ENCODE measurements around the gene PANX2. TPM values are rescaled to one million over a fixed set of nuclear protein-coding genes. Genes with fewer than 3 reads are reported as not detected.

Gene PANX2
- total RNA-seq, 2 experiments from 2014 or later, result not detected

DNA sequence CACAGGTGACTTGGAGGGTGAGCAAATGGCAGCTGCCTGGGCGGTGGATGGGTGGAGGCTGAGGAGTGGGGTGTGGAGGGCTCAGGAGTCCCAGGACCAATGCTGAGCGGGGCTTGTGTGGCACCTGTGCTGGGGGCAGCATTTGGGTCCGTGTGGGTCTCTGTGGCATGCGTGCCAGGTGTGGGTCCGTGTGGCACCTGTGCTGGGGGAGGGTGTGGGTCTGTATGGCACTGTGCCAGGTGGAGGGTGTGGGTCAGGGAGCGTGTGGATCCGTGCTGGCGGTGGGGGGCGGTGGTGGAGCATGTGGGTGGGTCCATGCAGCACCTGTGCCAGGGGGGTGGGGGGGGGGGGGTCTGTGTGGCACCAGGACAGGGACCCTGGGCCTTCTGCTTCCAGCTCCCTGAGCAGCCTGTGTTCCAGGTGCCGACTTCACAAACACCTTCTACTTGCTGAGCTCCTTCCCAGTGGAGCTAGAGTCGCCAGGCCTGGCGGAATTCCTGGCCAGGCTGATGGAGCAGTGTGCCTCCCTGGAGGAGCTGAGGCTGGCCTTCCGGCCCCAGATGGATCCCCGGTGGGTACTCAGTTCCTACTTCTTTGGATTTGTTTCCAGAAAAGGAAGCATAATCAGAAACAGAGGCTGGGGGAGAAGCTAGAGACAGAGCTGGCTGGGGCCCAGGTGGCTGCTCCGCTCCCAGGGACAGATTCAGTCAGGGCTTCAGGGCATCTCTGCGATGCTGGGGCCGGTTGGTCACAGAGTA lies 44.9 kb downstream of the PANX2 start:
- Histone ChIP-seq H3K36me3 (ENCODE audit: insufficient read depth, low read length) (peaks cover 96% of the 10 kb centered on the region), H3K9me2 (ENCODE audit: insufficient read depth, low read length) (no peaks in the 10 kb centered on the region), H3K4me3 (ENCODE audit: low read depth, low read length, poor library complexity, severe bottlenecking) (no peak overlapping the region), H3K9me3 (ENCODE audit: low read length) (no peaks in the 10 kb centered on the region), H3K79me2 (ENCODE audit: insufficient read depth, low read depth, low read length) (no peaks in the 10 kb centered on the region), H3K4me2 (ENCODE audit: low read length) (no peak overlapping the region), H4K20me1 (ENCODE audit: insufficient read depth, low read length) (no peaks in the 10 kb centered on the region), H2AFZ (ENCODE audit: low read length) (no peak overlapping the region), H3K4me1 (ENCODE audit: insufficient read depth, low read length, poor library complexity, severe bottlenecking) (no peaks in the 10 kb centered on the region), H3K27ac (ENCODE audit: low read depth, low read length, poor library complexity, severe bottlenecking) (no peak overlapping the region)
- BruUV-seq (replicated peaks), result no TSS peak
- TF ChIP-seq, protein P1, sequence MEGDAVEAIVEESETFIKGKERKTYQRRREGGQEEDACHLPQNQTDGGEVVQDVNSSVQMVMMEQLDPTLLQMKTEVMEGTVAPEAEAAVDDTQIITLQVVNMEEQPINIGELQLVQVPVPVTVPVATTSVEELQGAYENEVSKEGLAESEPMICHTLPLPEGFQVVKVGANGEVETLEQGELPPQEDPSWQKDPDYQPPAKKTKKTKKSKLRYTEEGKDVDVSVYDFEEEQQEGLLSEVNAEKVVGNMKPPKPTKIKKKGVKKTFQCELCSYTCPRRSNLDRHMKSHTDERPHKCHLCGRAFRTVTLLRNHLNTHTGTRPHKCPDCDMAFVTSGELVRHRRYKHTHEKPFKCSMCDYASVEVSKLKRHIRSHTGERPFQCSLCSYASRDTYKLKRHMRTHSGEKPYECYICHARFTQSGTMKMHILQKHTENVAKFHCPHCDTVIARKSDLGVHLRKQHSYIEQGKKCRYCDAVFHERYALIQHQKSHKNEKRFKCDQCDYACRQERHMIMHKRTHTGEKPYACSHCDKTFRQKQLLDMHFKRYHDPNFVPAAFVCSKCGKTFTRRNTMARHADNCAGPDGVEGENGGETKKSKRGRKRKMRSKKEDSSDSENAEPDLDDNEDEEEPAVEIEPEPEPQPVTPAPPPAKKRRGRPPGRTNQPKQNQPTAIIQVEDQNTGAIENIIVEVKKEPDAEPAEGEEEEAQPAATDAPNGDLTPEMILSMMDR (conservative IDR thresholded peaks at IDR 0.05; ENCODE audit: low read length), result no peak
- no peak for TF ChIP-seq EZH2phosphoT487 (IDR thresholded peaks at IDR 0.05; ENCODE audit: borderline replicate concordance, low read depth, low read length)
- CTCF ChIA-PET (ENCODE audit: unreplicated experiment), result no interaction called here
- intact Hi-C loops (cut with micrococcal nuclease; ENCODE audit: unreplicated experiment), result no loop called here
- POLR2A ChIA-PET, result no interaction called here
- no peak for DNase-seq (ENCODE audit: low spot score)

DNA sequence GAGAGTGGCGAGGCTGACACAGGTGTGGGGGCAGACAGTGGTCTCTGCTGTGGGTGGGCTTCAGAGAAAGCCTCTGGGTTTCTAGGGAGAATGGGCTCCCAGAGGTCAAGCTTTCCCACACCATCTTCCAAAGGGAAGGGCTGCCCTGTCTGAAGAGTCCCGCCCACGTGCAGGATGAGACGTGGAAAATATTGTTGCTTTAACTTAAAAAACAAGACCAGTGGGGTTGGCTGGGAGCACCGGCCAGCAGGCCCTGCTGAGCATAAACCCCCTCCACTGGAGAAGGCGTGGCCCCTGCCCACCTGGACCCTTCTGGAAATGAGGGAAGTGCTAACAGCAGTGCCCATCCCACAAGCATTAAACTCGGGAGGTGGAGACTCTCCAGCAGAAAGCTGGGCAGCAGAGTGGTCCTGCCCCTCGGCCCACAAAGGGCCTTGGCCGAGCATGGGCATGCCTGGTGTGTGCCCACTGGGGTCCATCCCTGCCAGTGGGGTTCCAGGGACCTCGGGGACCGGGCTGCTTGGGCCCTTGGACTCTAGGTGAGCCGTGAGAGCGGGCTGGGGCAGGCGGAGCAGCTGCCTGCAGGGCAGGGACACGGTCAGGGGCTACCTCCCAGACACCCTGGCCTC lies 45.6 kb downstream of the PANX2 start:
- Histone ChIP-seq H3K4me2 (ENCODE audit: low read length) (no peak overlapping the region), H3K9me3 (ENCODE audit: low read length) (no peaks in the 10 kb centered on the region), H3K27ac (ENCODE audit: low read depth, low read length, poor library complexity, severe bottlenecking) (no peak overlapping the region), H3K36me3 (ENCODE audit: insufficient read depth, low read length) (peaks cover 96% of the 10 kb centered on the region), H3K79me2 (ENCODE audit: insufficient read depth, low read depth, low read length) (no peaks in the 10 kb centered on the region), H3K4me3 (ENCODE audit: low read depth, low read length, poor library complexity, severe bottlenecking) (no peak overlapping the region), H3K4me1 (ENCODE audit: insufficient read depth, low read length, poor library complexity, severe bottlenecking) (no peaks in the 10 kb centered on the region), H4K20me1 (ENCODE audit: insufficient read depth, low read length) (no peaks in the 10 kb centered on the region), H3K9me2 (ENCODE audit: insufficient read depth, low read length) (no peaks in the 10 kb centered on the region), H2AFZ (ENCODE audit: low read length) (no peak overlapping the region)
- BruUV-seq (replicated peaks), result no TSS peak
- ChIA-PET CTCF (ENCODE audit: unreplicated experiment) (no interaction called here), POLR2A (no interaction called here)
- TF ChIP-seq, protein P1 (conservative IDR thresholded peaks at IDR 0.05; ENCODE audit: low read length), result no peak
- TF ChIP-seq EZH2phosphoT487 (IDR thresholded peaks at IDR 0.05; ENCODE audit: borderline replicate concordance, low read depth, low read length), result no peak
- intact Hi-C loops (cut with micrococcal nuclease; ENCODE audit: unreplicated experiment), result no loop called here
- no peak for DNase-seq (ENCODE audit: low spot score)

Data from OCI-LY7 (cell line).